Endothelial cell of umbilical vein (primary cell): ENCODE data around the gene COG4.

ENCODE experiments used
- CTCF ChIP-seq, 2 donors: IDR thresholded peaks; 1 replicate in 1 of 2; 2 replicates in 1 of 2; pipeline ENCODE4 v1.5.1; 2011; ENCODE audit warnings: low read length in 2 of 2, mild to moderate bottlenecking in 2 of 2, moderate library complexity in 2 of 2, control low read depth in 1 of 2, inconsistent platforms in 1 of 2, low read depth in 1 of 2; ENCODE audit not compliant: insufficient read depth in 1 of 2; ENCODE audit errors: extremely low read depth in 1 of 2
- EZH2 ChIP-seq: IDR thresholded peaks from 2 replicates; pipeline ENCODE4 v1.6.1; 2012; ENCODE audit warnings: borderline replicate concordance, low read depth, mild to moderate bottlenecking, moderate library complexity, low read length, inconsistent platforms; ENCODE audit not compliant: severe bottlenecking
- GATA2 ChIP-seq: IDR thresholded peaks from 2 replicates; pipeline ENCODE4 v1.7.0; 2011; ENCODE audit warnings: low read depth, mild to moderate bottlenecking, moderate library complexity, mixed read lengths, low read length; ENCODE audit not compliant: insufficient read length, insufficient read depth
- JUN ChIP-seq: IDR thresholded peaks from 2 replicates; pipeline ENCODE4 v1.6.1; 2011; ENCODE audit warnings: borderline replicate concordance, low read depth; ENCODE audit not compliant: insufficient read length, insufficient read depth
- MYC ChIP-seq: IDR thresholded peaks from one replicate; pipeline ENCODE4 v1.6.1; 2011; ENCODE audit warnings: mild to moderate bottlenecking, low read depth, low read length
- POLR2A ChIP-seq: IDR thresholded peaks from 2 replicates; pipeline ENCODE4 v1.6.1; 2012; ENCODE audit warnings: low read depth, mild to moderate bottlenecking, control low read depth, low read length
- POLR2AphosphoS5 ChIP-seq: IDR thresholded peaks from 2 replicates; pipeline ENCODE4 v1.6.1; 2012; ENCODE audit warnings: low read depth, mild to moderate bottlenecking, control low read depth, low read length, moderate library complexity; ENCODE audit not compliant: insufficient read depth
- TF ChIP-seq, protein P1 (sequence below): IDR thresholded peaks from 2 replicates; pipeline ENCODE4 v1.6.1; 2011; ENCODE audit not compliant: insufficient read depth, insufficient read length

- TF ChIP-seq CTCF (IDR thresholded peaks at IDR 0.05; ENCODE audit: extremely low read depth in 1 of 2, insufficient read depth in 1 of 2, low read depth in 1 of 2, low read length in 2 of 2) (no peak), POLR2A (no peak), JUN (no peak), EZH2 (no peak), POLR2AphosphoS5 (no peak), MYC (no peak), GATA2 (no peak)
- TF ChIP-seq, protein P1, sequence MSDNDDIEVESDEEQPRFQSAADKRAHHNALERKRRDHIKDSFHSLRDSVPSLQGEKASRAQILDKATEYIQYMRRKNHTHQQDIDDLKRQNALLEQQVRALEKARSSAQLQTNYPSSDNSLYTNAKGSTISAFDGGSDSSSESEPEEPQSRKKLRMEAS = no peak
These were observed 26.8 kb downstream of the COG4 start for GRCh38 chr16:70496513-70496912.
